H9 (cell line): Measurements from ENCODE around the gene PRDX1. TPM values are rescaled to one million over a fixed set of nuclear protein-coding genes. Genes with fewer than 3 reads are reported as not detected.
A peak's percentile ranks its signal among the peaks of the same experiment; 100 is the strongest.

Experiments
- DNase-seq: peaks from one replicate; pipeline ENCODE4 v3.0.0-alpha.2; 2017
- H2AFZ ChIP-seq: one replicate; pipeline ENCODE4 v1.6.1; 2013; ENCODE audit warnings: mild to moderate bottlenecking, low read length, control low read depth, moderate library complexity
- H2AK5ac ChIP-seq: 2 replicates; pipeline ENCODE4 v1.6.1; 2013; ENCODE audit warnings: low read length, control low read depth, mixed read lengths; ENCODE audit not compliant: insufficient read length
- H2BK120ac ChIP-seq: one replicate; pipeline ENCODE4 v1.6.1; 2013; ENCODE audit warnings: low read depth, mild to moderate bottlenecking, low read length, control low read depth, inconsistent platforms; ENCODE audit not compliant: poor library complexity, severe bottlenecking
- H2BK12ac ChIP-seq: 2 replicates; pipeline ENCODE4 v1.6.1; 2013; ENCODE audit warnings: low read length, control low read depth, mixed read lengths, low read depth; ENCODE audit not compliant: insufficient read length
- H2BK15ac ChIP-seq: 2 replicates; pipeline ENCODE4 v1.6.1; 2013; ENCODE audit warnings: low read depth, low read length, control low read depth
- H2BK20ac ChIP-seq: one replicate; pipeline ENCODE4 v1.6.1; 2013; ENCODE audit warnings: low read depth, mild to moderate bottlenecking, low read length, control low read depth, inconsistent platforms; ENCODE audit not compliant: poor library complexity, severe bottlenecking
- H2BK5ac ChIP-seq: 2 replicates; pipeline ENCODE4 v1.6.1; 2013; ENCODE audit warnings: low read length, control low read depth, mixed read lengths; ENCODE audit not compliant: insufficient read length
- H3K14ac ChIP-seq: 2 replicates; pipeline ENCODE4 v1.6.1; 2013; ENCODE audit warnings: low read length, control low read depth; ENCODE audit not compliant: insufficient read depth
- H3K18ac ChIP-seq: 2 replicates; pipeline ENCODE4 v1.6.1; 2013; ENCODE audit warnings: low read depth, mild to moderate bottlenecking, mixed read lengths, low read length, control low read depth; ENCODE audit not compliant: insufficient read length
- H3K23ac ChIP-seq: 2 replicates; pipeline ENCODE4 v1.6.1; 2013; ENCODE audit warnings: low read length, control low read depth, mixed read lengths, low read depth; ENCODE audit not compliant: insufficient read length
- H3K23me2 ChIP-seq: 2 replicates; pipeline ENCODE4 v1.6.1; 2013; ENCODE audit warnings: low read depth, mild to moderate bottlenecking, mixed read lengths, low read length, control low read depth; ENCODE audit not compliant: insufficient read length, poor library complexity, severe bottlenecking
- H3K27ac ChIP-seq: 2 replicates; pipeline ENCODE4 v1.5.1; 2013; ENCODE audit warnings: low read length, control low read depth, mixed read lengths, low read depth; ENCODE audit not compliant: insufficient read length
- H3K27me3 ChIP-seq: 2 replicates; pipeline ENCODE4 v1.6.1; 2013; ENCODE audit warnings: low read length, control low read depth, inconsistent platforms; ENCODE audit not compliant: insufficient read depth
- H3K4ac ChIP-seq: 2 replicates; pipeline ENCODE4 v1.6.1; 2013; ENCODE audit warnings: low read depth, mild to moderate bottlenecking, control low read depth, inconsistent platforms, low read length, moderate library complexity
- H3K4me1 ChIP-seq: 2 replicates; pipeline ENCODE4 v1.6.1; 2013; ENCODE audit warnings: low read length, control low read depth, inconsistent platforms; ENCODE audit not compliant: insufficient read depth
- H3K4me2 ChIP-seq: 2 replicates; pipeline ENCODE4 v1.6.1; 2013; ENCODE audit warnings: low read length, control low read depth, mixed read lengths; ENCODE audit not compliant: insufficient read length, insufficient read depth
- H3K56ac ChIP-seq: 2 replicates; pipeline ENCODE4 v1.6.1; 2013; ENCODE audit warnings: low read depth, mild to moderate bottlenecking, mixed read lengths, low read length, control low read depth; ENCODE audit not compliant: insufficient read length
- H3K79me1 ChIP-seq: 2 replicates; pipeline ENCODE4 v1.6.1; 2013; ENCODE audit warnings: low read depth, mild to moderate bottlenecking, moderate library complexity, low read length, control low read depth, inconsistent platforms; ENCODE audit not compliant: insufficient read depth, poor library complexity, severe bottlenecking
- H3K79me2 ChIP-seq: 2 replicates; pipeline ENCODE4 v1.6.1; 2013; ENCODE audit warnings: low read length, control low read depth, inconsistent platforms; ENCODE audit not compliant: insufficient read depth
- H3K9ac ChIP-seq: 2 replicates; pipeline ENCODE4 v1.6.1; 2013; ENCODE audit warnings: low read length, control low read depth, mixed read lengths; ENCODE audit not compliant: insufficient read length; ENCODE audit errors: extremely low read depth
- H3K9me3 ChIP-seq: one replicate; pipeline ENCODE4 v1.6.1; 2013; ENCODE audit warnings: low read depth, low read length, inconsistent platforms; ENCODE audit not compliant: control insufficient read depth
- H3T11ph ChIP-seq: one replicate; pipeline ENCODE4 v1.6.1; 2013; ENCODE audit warnings: mild to moderate bottlenecking, low read length, control low read depth, inconsistent platforms
- H4K20me1 ChIP-seq: one replicate; pipeline ENCODE4 v1.6.1; 2013; ENCODE audit not compliant: control insufficient read depth, insufficient read length, insufficient read depth
- H4K5ac ChIP-seq: 2 replicates; pipeline ENCODE4 v1.6.1; 2013; ENCODE audit warnings: low read depth, mild to moderate bottlenecking, mixed read lengths, low read length, control low read depth; ENCODE audit not compliant: insufficient read length
- H4K8ac ChIP-seq: replicated peaks from 2 replicates; pipeline ENCODE4 v1.6.1; 2013; ENCODE audit warnings: low read length, control low read depth, mixed read lengths, low read depth; ENCODE audit not compliant: insufficient read length
- H4K91ac ChIP-seq: 2 replicates; pipeline ENCODE4 v1.6.1; 2013; ENCODE audit warnings: low read depth, mild to moderate bottlenecking, moderate library complexity, mixed read lengths, low read length, control low read depth; ENCODE audit not compliant: insufficient read length
- H3K27ac Mint-ChIP-seq, 3 experiments: 2 replicates in 2 of 3; 3 replicates in 1 of 3; pipeline ENCODE4 v1.8.0; 2020 to 2021; ENCODE audit warnings: mixed read lengths in 3 of 3, mild to moderate bottlenecking in 1 of 3, moderate library complexity in 1 of 3
- H3K27me3 Mint-ChIP-seq: 2 replicates; pipeline ENCODE4 v1.8.0; 2021; ENCODE audit warnings: low read depth, mild to moderate bottlenecking, moderate library complexity, mixed read lengths
- H3K36me3 Mint-ChIP-seq, 3 experiments: 2 replicates in 2 of 3; 3 replicates in 1 of 3; pipeline ENCODE4 v1.8.0; 2020 to 2021; ENCODE audit warnings: low read depth in 3 of 3, mixed read lengths in 3 of 3; ENCODE audit not compliant: insufficient read depth in 1 of 3
- H3K4me1 Mint-ChIP-seq, 2 experiments: 2 replicates each; pipeline ENCODE4 v1.8.0; 2020; ENCODE audit warnings: mixed read lengths in 2 of 2
- H3K4me3 Mint-ChIP-seq, 2 experiments: 2 replicates in 1 of 2; 3 replicates in 1 of 2; pipeline ENCODE4 v1.8.0; 2020 to 2021; ENCODE audit warnings: mild to moderate bottlenecking in 2 of 2, mixed read lengths in 2 of 2, moderate library complexity in 1 of 2
- H3K9me3 Mint-ChIP-seq, 2 experiments: 2 replicates in 1 of 2; 3 replicates in 1 of 2; pipeline ENCODE4 v1.8.0; 2020; ENCODE audit warnings: mild to moderate bottlenecking in 2 of 2, mixed read lengths in 2 of 2, moderate library complexity in 1 of 2
- CTCF ChIP-seq: fragments of 200-600 bp; sonication (generic); conservative IDR thresholded peaks from 3 replicates; pipeline ENCODE4 v1.8.0; 2021; ENCODE audit warnings: antibody characterized with exemption, mild to moderate bottlenecking
- whole genome bisulfite sequencing: extraction: QIAGEN DNeasy Blood & Tissue Kit; methylation state at CpG from one replicate; pipeline ENCODE4 v1.1.7; 2013; ENCODE audit warnings: missing lambda C conversion rate, low lambda C conversion rate, mixed read lengths; ENCODE audit not compliant: insufficient read length; ENCODE audit errors: extremely low coverage; 5-methylcytosine and 5-hydroxymethylcytosine counted together
- total RNA-seq: library from RNA; stranded (reverse); gene quantifications from 2 replicates; pipeline ENCODE4 v1.2.1, GENCODE V29; 2021

The PRDX1 gene
- total RNA-seq, 1 experiment from 2014 or later, result 1,003 TPM

DNA sequence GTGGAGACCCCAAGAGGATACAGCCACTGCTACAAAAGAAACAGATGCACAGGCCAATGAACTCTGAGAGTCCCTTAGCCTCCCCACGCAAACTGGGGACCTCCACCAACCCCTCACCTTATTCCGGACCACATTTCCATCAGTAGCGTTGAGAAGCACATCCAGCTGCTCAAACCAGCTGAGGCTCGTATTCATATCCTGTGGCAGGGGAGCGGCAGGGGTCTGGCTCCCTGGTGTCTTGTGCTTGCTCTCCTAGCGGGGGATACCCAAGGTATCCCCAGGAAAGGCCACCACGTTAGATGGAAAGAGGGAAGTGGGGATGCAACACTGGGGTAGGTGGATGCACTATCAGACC is 22.3 kb downstream of the PRDX1 start:
- H4K20me1 ChIP-seq, result no peaks in the 10 kb centered on the region
- peaks cover 6% of the 10 kb centered on the region for H3K23me2 ChIP-seq
- H3K36me3 Mint-ChIP-seq, result peaks cover 2 to 13% (median 9%) of the 10 kb centered on the region in 3 experiments; a peak in 6 of 7 replicates
- H2AFZ ChIP-seq, result peak overlapping the region; percentile 7
- H3K4ac ChIP-seq, result no peak overlapping the region
- H3K27me3 Mint-ChIP-seq, result no peaks in the 10 kb centered on the region; the same call in 1 of the 2 replicates
- no peak overlapping the region for H4K8ac ChIP-seq
- H3K4me2 ChIP-seq, result peak overlapping the region; percentile 94
- H3K27me3 ChIP-seq, result no peaks in the 10 kb centered on the region
- H3K23ac ChIP-seq, result no peak overlapping the region
- H2BK20ac ChIP-seq, result no peak overlapping the region
- no peak overlapping the region for H2BK12ac ChIP-seq
- H4K91ac ChIP-seq, result no peak overlapping the region
- no peak overlapping the region for H3T11ph ChIP-seq
- DNase-seq, result no peak
- no peak overlapping the region for H2BK5ac ChIP-seq
- no peak overlapping the region for H2BK15ac ChIP-seq
- peak overlapping the region in 1 of 3 experiments; percentile 92; a peak in 2 of 7 replicates for H3K27ac Mint-ChIP-seq
- H2BK120ac ChIP-seq, result no peak overlapping the region
- no peak overlapping the region for H3K27ac ChIP-seq
- no peaks in the 10 kb centered on the region for H3K79me1 ChIP-seq
- peak overlapping the region; percentile 54 for H3K9ac ChIP-seq
- H4K5ac ChIP-seq, result no peak overlapping the region
- no CpG with 5 or more reads among the region's 7 CpGs for WGBS
- H2AK5ac ChIP-seq, result no peak overlapping the region
- peak overlapping the region; percentile 92 to 96 for H3K4me3 Mint-ChIP-seq
- TF ChIP-seq CTCF, result no peak
- H3K56ac ChIP-seq, result no peak overlapping the region
- no peak overlapping the region for H3K14ac ChIP-seq
- peaks cover 20 to 28% of the 10 kb centered on the region in 2 experiments for H3K4me1 Mint-ChIP-seq
- H3K18ac ChIP-seq, result no peak overlapping the region
- no peaks in the 10 kb centered on the region for H3K9me3 ChIP-seq
- peaks cover 8 to 12% of the 10 kb centered on the region in 2 experiments; a peak in 4 of 5 replicates for H3K9me3 Mint-ChIP-seq
- H3K4me1 ChIP-seq, result peaks cover 8% of the 10 kb centered on the region
- H3K79me2 ChIP-seq, result no peaks in the 10 kb centered on the region
